ENCODE results near the gene MEAF6.
A peak's percentile ranks its signal among the peaks of the same experiment; 100 is the strongest.

MEAF6 gene

GRCh38 chr1:37514350-37515184 is at the start of gene MEAF6:
MEAF6 (minus strand) TSS chr1:37514766; CDS start chr1:37514746, 20 bp downstream.
- TF ChIP-seq CEBPB (IDR thresholded peaks at IDR 0.05): no peak
- no peak for TF ChIP-seq ZBTB7A (IDR thresholded peaks at IDR 0.05; ENCODE audit: low read depth)
- no peak for TF ChIP-seq EP300 (IDR thresholded peaks at IDR 0.05; ENCODE audit: borderline replicate concordance)
- TF ChIP-seq FOXM1 (IDR thresholded peaks at IDR 0.05; ENCODE audit: borderline replicate concordance, low read depth): no peak
- no peak for TF ChIP-seq CREB1 (IDR thresholded peaks at IDR 0.05; ENCODE audit: low read depth)
- TF ChIP-seq RAD21 (IDR thresholded peaks at IDR 0.05; ENCODE audit: low read depth): no peak
- 0 out of 2 replicates have a peak, but pooled peaks have one; percentile 13 for TF ChIP-seq TCF12 (IDR thresholded peaks at IDR 0.05; ENCODE audit: low read depth)
- TF ChIP-seq, protein P1, sequence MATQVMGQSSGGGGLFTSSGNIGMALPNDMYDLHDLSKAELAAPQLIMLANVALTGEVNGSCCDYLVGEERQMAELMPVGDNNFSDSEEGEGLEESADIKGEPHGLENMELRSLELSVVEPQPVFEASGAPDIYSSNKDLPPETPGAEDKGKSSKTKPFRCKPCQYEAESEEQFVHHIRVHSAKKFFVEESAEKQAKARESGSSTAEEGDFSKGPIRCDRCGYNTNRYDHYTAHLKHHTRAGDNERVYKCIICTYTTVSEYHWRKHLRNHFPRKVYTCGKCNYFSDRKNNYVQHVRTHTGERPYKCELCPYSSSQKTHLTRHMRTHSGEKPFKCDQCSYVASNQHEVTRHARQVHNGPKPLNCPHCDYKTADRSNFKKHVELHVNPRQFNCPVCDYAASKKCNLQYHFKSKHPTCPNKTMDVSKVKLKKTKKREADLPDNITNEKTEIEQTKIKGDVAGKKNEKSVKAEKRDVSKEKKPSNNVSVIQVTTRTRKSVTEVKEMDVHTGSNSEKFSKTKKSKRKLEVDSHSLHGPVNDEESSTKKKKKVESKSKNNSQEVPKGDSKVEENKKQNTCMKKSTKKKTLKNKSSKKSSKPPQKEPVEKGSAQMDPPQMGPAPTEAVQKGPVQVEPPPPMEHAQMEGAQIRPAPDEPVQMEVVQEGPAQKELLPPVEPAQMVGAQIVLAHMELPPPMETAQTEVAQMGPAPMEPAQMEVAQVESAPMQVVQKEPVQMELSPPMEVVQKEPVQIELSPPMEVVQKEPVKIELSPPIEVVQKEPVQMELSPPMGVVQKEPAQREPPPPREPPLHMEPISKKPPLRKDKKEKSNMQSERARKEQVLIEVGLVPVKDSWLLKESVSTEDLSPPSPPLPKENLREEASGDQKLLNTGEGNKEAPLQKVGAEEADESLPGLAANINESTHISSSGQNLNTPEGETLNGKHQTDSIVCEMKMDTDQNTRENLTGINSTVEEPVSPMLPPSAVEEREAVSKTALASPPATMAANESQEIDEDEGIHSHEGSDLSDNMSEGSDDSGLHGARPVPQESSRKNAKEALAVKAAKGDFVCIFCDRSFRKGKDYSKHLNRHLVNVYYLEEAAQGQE (IDR thresholded peaks at IDR 0.05; ENCODE audit: low read depth): no peak
- peak; percentile 77 for TF ChIP-seq TAF1 (IDR thresholded peaks at IDR 0.05; ENCODE audit: low read depth)
- no peak for TF ChIP-seq TEAD4 (IDR thresholded peaks at IDR 0.05)
- TF ChIP-seq YY1 (IDR thresholded peaks at IDR 0.05; ENCODE audit: low read depth): peak; percentile 87
- TF ChIP-seq, protein P2, sequence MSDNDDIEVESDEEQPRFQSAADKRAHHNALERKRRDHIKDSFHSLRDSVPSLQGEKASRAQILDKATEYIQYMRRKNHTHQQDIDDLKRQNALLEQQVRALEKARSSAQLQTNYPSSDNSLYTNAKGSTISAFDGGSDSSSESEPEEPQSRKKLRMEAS (IDR thresholded peaks at IDR 0.05): peak; percentile 90

- TF ChIP-seq TCF12 (IDR thresholded peaks at IDR 0.05; ENCODE audit: low read depth) (no peak), EP300 (IDR thresholded peaks at IDR 0.05; ENCODE audit: borderline replicate concordance) (no peak), CREB1 (IDR thresholded peaks at IDR 0.05; ENCODE audit: low read depth) (no peak), RAD21 (IDR thresholded peaks at IDR 0.05; ENCODE audit: low read depth) (no peak), FOXM1 (IDR thresholded peaks at IDR 0.05; ENCODE audit: borderline replicate concordance, low read depth) (no peak)
Measured at GRCh38 chr1:37562984-37563383, 48.4 kb upstream of the MEAF6 start.

GRCh38 chr1:37561133-37562132 is 46.9 kb upstream of the MEAF6 start:
- TF ChIP-seq CREB1 (IDR thresholded peaks at IDR 0.05; ENCODE audit: low read depth) (no peak), RAD21 (IDR thresholded peaks at IDR 0.05; ENCODE audit: low read depth) (peak; percentile 46)

GRCh38 chr1:37560401-37561132 is 46.0 kb upstream of the MEAF6 start:
- TF ChIP-seq TAF1 (IDR thresholded peaks at IDR 0.05; ENCODE audit: low read depth) (no peak), TEAD4 (IDR thresholded peaks at IDR 0.05) (no peak), YY1 (IDR thresholded peaks at IDR 0.05; ENCODE audit: low read depth) (no peak), ZBTB7A (IDR thresholded peaks at IDR 0.05; ENCODE audit: low read depth) (no peak), USF1 (IDR thresholded peaks at IDR 0.05) (no peak), CEBPB (IDR thresholded peaks at IDR 0.05) (no peak), CREB1 (IDR thresholded peaks at IDR 0.05; ENCODE audit: low read depth) (no peak), EGR1 (IDR thresholded peaks at IDR 0.05) (no peak), EP300 (IDR thresholded peaks at IDR 0.05; ENCODE audit: borderline replicate concordance) (no peak), FOXM1 (IDR thresholded peaks at IDR 0.05; ENCODE audit: borderline replicate concordance, low read depth) (no peak), RAD21 (IDR thresholded peaks at IDR 0.05; ENCODE audit: low read depth) (no peak), TCF12 (IDR thresholded peaks at IDR 0.05; ENCODE audit: low read depth) (no peak), NFIC (IDR thresholded peaks at IDR 0.05) (no peak)
- TF ChIP-seq, protein P1 (IDR thresholded peaks at IDR 0.05; ENCODE audit: low read depth): no peak
- TF ChIP-seq, protein P2 (IDR thresholded peaks at IDR 0.05): no peak

DNA sequence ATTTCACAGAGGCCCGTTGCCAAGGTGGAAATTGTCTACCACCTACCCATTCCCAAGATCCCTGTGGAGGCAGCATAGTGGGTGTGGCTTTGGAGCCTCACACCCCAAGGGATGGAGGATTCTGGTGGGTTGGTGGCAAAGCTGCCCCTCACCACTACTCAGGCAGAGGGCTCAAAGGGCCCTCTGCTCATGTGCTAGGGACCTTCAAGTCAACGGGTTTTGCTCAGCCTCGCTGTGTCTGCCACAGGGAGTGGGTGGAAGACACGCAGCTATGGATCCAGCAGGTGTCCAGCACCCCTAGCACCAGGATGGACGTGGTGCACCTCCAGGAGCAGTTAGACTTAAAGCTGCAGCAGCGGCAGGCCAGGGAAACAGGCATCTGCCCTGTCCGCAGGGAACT is 44.5 kb upstream of the MEAF6 start:
- no peak for TF ChIP-seq RAD21 (IDR thresholded peaks at IDR 0.05; ENCODE audit: low read depth)
- no peak for TF ChIP-seq TEAD4 (IDR thresholded peaks at IDR 0.05)
